OCI-LY1 (cell line): ENCODE results near the gene VCL.

Experiments
- EZH2 ChIP-seq: fragments of 200-600 bp; sonication (generic), shearing (Covaris generic); IDR thresholded peaks from 2 replicates; pipeline ENCODE4 v1.8.0; 2017; ENCODE audit warnings: borderline replicate concordance, mixed run types, mild to moderate bottlenecking, antibody characterized with exemption, low read length, moderate library complexity, mixed read lengths
- TF ChIP-seq, protein P1 (sequence below): fragments of 200-600 bp; sonication (generic), shearing (Covaris generic); IDR thresholded peaks from 2 replicates; pipeline ENCODE4 v1.5.1; 2017; ENCODE audit warnings: mild to moderate bottlenecking, antibody characterized with exemption, low read length, moderate library complexity, mixed read lengths

DNA sequence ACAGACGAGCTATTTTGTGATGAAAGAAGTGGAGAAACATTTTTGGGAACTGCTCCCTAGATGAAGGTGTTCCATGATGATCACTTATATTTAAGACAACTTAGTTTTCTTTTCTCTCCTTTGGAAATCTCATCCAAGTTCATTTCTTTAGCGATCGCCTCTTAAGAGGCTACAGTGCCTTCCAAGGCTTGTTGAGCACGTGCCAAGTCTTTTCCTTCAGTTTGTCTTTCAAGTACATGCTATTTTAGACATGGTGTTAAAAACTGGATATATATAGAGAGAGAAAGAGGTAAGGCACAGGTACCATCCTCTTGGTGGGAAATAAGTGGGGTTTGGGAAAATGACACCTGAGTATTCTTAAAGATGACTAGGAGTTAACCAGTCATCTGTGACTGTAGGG, 155.8 kb downstream of the VCL start:
- TF ChIP-seq, protein P1, sequence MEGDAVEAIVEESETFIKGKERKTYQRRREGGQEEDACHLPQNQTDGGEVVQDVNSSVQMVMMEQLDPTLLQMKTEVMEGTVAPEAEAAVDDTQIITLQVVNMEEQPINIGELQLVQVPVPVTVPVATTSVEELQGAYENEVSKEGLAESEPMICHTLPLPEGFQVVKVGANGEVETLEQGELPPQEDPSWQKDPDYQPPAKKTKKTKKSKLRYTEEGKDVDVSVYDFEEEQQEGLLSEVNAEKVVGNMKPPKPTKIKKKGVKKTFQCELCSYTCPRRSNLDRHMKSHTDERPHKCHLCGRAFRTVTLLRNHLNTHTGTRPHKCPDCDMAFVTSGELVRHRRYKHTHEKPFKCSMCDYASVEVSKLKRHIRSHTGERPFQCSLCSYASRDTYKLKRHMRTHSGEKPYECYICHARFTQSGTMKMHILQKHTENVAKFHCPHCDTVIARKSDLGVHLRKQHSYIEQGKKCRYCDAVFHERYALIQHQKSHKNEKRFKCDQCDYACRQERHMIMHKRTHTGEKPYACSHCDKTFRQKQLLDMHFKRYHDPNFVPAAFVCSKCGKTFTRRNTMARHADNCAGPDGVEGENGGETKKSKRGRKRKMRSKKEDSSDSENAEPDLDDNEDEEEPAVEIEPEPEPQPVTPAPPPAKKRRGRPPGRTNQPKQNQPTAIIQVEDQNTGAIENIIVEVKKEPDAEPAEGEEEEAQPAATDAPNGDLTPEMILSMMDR: no peak
- TF ChIP-seq EZH2: no peak
